GM12878 (cell line): ENCODE data around the gene CYS1. TPM values are rescaled to one million over a fixed set of nuclear protein-coding genes. Genes with fewer than 3 reads are reported as not detected.

Source experiments
- ATAC-seq: fragments of 200-7000 bp; cut with Tn5 transposase; 3 replicates; pipeline ENCODE4 v1.9.1; 2020; ENCODE audit warnings: mild to moderate bottlenecking, moderate library complexity
- BruUV-seq: library from RNA; stranded (reverse); fragments of 400-500 nt; replicated peaks from 2 replicates; lab custom pipeline; 2021; lab: Mats Ljungman, UMichigan
- CTCF ChIA-PET: fragments of 300-600 bp; sonication (Branson Sonifier 250); formaldehyde crosslinking; extraction: SDS; loops from one replicate; lab custom pipeline; 2021; ENCODE audit warnings: inconsistent platforms; lab: Yijun Ruan, JAX
- POLR2A ChIA-PET: fragments of 350-600 bp; formaldehyde crosslinking; extraction: SDS; loops from one replicate; lab custom pipeline; 2021; ENCODE audit warnings: inconsistent platforms; lab: Charles Lee
- RAD21 ChIA-PET: fragments of 300-600 bp; sonication (Branson Sonifier 250); formaldehyde crosslinking; loops from one replicate; lab custom pipeline; 2023; ENCODE audit warnings: antibody characterized with exemption; ENCODE audit not compliant: unreplicated experiment; lab: Charles Lee
- SMC1A ChIA-PET: fragments of 300-600 bp; sonication (Branson Sonifier 250); formaldehyde crosslinking; loops from one replicate; lab custom pipeline; 2023; ENCODE audit not compliant: unreplicated experiment, uncharacterized antibody; lab: Charles Lee
- DNase-seq: peaks from one replicate; pipeline ENCODE4 v3.0.0-alpha.2; 2011; ENCODE audit warnings: low read depth, low spot score
- FAIRE-seq: peaks from 3 replicates; lab custom pipeline; 2011; peaks lifted over from hg19 to GRCh38; lab: Jason Lieb, UNC
- H2AFZ ChIP-seq: 2 replicates; pipeline ENCODE4 v1.6.0; 2011; ENCODE audit warnings: low read depth, low read length, control low read depth; ENCODE audit not compliant: control insufficient read depth
- H3K27ac ChIP-seq: 2 replicates; pipeline ENCODE4 v1.5.1; 2011; ENCODE audit warnings: control low read depth; ENCODE audit not compliant: control insufficient read depth, insufficient read depth
- H3K27me3 ChIP-seq, 2 experiments: replicated peaks in 1 of 2; 2 replicates each; pipeline versions ENCODE4 v1.6.0 to v1.6.1; 2011; ENCODE audit warnings: low read length in 1 of 2; ENCODE audit not compliant: control insufficient read depth in 2 of 2, insufficient read depth in 2 of 2
- H3K36me3 ChIP-seq, 2 experiments: 2 replicates each; pipeline ENCODE4 v1.5.1; 2011; ENCODE audit warnings: low read length in 1 of 2; ENCODE audit not compliant: control insufficient read depth in 2 of 2, insufficient read depth in 2 of 2
- H3K4me1 ChIP-seq: 2 replicates; pipeline ENCODE4 v1.6.1; 2011; ENCODE audit warnings: mild to moderate bottlenecking, low read length, moderate library complexity, mixed read lengths; ENCODE audit not compliant: control insufficient read depth, insufficient read depth
- H3K4me2 ChIP-seq: 2 replicates; pipeline ENCODE4 v1.6.0; 2011; ENCODE audit warnings: control low read depth; ENCODE audit not compliant: control insufficient read depth, insufficient read depth
- H3K4me3 ChIP-seq: fragments of 200-600 bp; sonication (generic); 2 replicates; pipeline ENCODE4 v1.5.1; 2016
- H3K79me2 ChIP-seq: 2 replicates; pipeline ENCODE4 v1.6.0; 2011; ENCODE audit warnings: low read length; ENCODE audit not compliant: control insufficient read depth, insufficient read depth
- H3K9ac ChIP-seq: 2 replicates; pipeline ENCODE4 v1.8.0; 2011; ENCODE audit warnings: low read length, control low read depth, mixed read lengths; ENCODE audit not compliant: control insufficient read depth, insufficient read depth
- H3K9me3 ChIP-seq: replicated peaks from 3 replicates; pipeline ENCODE4 v1.5.1; 2011; ENCODE audit warnings: mild to moderate bottlenecking, low read length; ENCODE audit not compliant: control insufficient read depth, insufficient read depth
- H4K20me1 ChIP-seq: 2 replicates; pipeline ENCODE4 v1.6.0; 2011; ENCODE audit not compliant: control insufficient read depth, insufficient read depth
- ASH2L ChIP-seq: fragments of 300-600, 200-600 bp; sonication (generic); IDR thresholded peaks from 2 replicates; pipeline ENCODE4 v1.6.1; 2017; ENCODE audit warnings: low read depth, mild to moderate bottlenecking, borderline replicate concordance
- CHD1 ChIP-seq: IDR thresholded peaks from 2 replicates; pipeline ENCODE4 v1.6.1; 2012; ENCODE audit warnings: low read depth, low read length, improper control_type of control experiment
- DPF2 ChIP-seq: fragments of 450-650 bp; IDR thresholded peaks from 2 replicates; pipeline ENCODE4 v1.6.1; 2017; ENCODE audit warnings: mild to moderate bottlenecking
- E2F4 ChIP-seq: IDR thresholded peaks from 2 replicates; pipeline ENCODE4 v1.6.1; 2012; ENCODE audit warnings: low read depth, low read length, improper control_type of control experiment
- IRF3 ChIP-seq: fragments of 450-650 bp; IDR thresholded peaks from 2 replicates; pipeline ENCODE4 v1.6.1; 2014; ENCODE audit warnings: mild to moderate bottlenecking
- KDM1A ChIP-seq: fragments of 200-600 bp; sonication (generic); IDR thresholded peaks from 2 replicates; pipeline ENCODE4 v1.6.1; 2016; ENCODE audit warnings: borderline replicate concordance
- NFIC ChIP-seq: IDR thresholded peaks from 2 replicates; pipeline ENCODE4 v1.6.1; 2012; ENCODE audit warnings: low read depth, mild to moderate bottlenecking, inconsistent platforms, low read length, moderate library complexity
- NR2C1 ChIP-seq: fragments of 450-650 bp; IDR thresholded peaks from 2 replicates; pipeline ENCODE4 v1.6.1; 2017; ENCODE audit warnings: antibody characterized with exemption, mild to moderate bottlenecking, moderate library complexity
- NRF1 ChIP-seq: conservative IDR thresholded peaks from 2 replicates; pipeline ENCODE4 v1.6.1; 2011; ENCODE audit warnings: mild to moderate bottlenecking, low read depth, low read length, improper control_type of control experiment
- SMC3 ChIP-seq: IDR thresholded peaks from 2 replicates; pipeline ENCODE4 v1.6.1; 2011; ENCODE audit warnings: low read length, improper control_type of control experiment, borderline replicate concordance
- WGBS: methylation state at CpG from one replicate; pipeline ENCODE4 v1.1.6; 2016; ENCODE audit warnings: low lambda C conversion rate; ENCODE audit not compliant: insufficient replicate concordance, insufficient coverage; ENCODE audit errors: missing lambda C conversion rate; 5-methylcytosine and 5-hydroxymethylcytosine counted together
- in situ Hi-C: fragments of 300-500 bp; cut with MboI; formaldehyde crosslinking; loops from 9 replicates; pipeline ENCODE4 v1.14.3; 2018; ENCODE audit warnings: mixed read lengths
- intact Hi-C: fragments of 100-400 bp; cut with micrococcal nuclease; formaldehyde crosslinking; loops from one replicate; pipeline ENCODE4 v1.14.2; 2022; ENCODE audit not compliant: unreplicated experiment
- polyA plus RNA-seq, 11 experiments: library from polyadenylated mRNA; depleted of rRNA in 4 of 11; unstranded in 6 of 11; stranded (reverse) in 5 of 11; fragments of >200 nt; fragmentation: Nextera tagmentation in 4 of 11; fragmentation: Illumina TruSeq in 1 of 11; extraction: Ambion mirVana in 4 of 11; extraction: Trizol in 1 of 11; gene quantifications; 1 replicate in 1 of 11; 2 replicates in 10 of 11; pipeline versions ENCODE4 v1.2.1 to v1.2.3, GENCODE V29; 2011 to 2016; ENCODE audit warnings: inconsistent platforms in 2 of 11, missing spikeins in 2 of 11, low read depth in 1 of 11
- total RNA-seq, 4 experiments: library from RNA; depleted of rRNA in 3 of 4; stranded (reverse); fragments of >200 nt in 3 of 4; fragmentation: Illumina TruSeq in 1 of 4; extraction: Trizol in 1 of 4; gene quantifications; 2 replicates each; pipeline versions ENCODE4 v1.2.1 to v1.2.3, GENCODE V29; 2013 to 2021
- TF ChIP-seq, protein P1 (sequence below): IDR thresholded peaks from 2 replicates; pipeline ENCODE4 v1.6.1; 2011; ENCODE audit warnings: low read depth, mild to moderate bottlenecking, low read length, moderate library complexity, borderline replicate concordance; ENCODE audit errors: extremely low read depth

Gene CYS1
- total and polyA plus RNA-seq, 10 of the 15 experiments (the other 5 are each of a cell fraction or from before 2014, with no cell fraction given) = 0.35 to 6.4 (median 2.5) TPM

DNA sequence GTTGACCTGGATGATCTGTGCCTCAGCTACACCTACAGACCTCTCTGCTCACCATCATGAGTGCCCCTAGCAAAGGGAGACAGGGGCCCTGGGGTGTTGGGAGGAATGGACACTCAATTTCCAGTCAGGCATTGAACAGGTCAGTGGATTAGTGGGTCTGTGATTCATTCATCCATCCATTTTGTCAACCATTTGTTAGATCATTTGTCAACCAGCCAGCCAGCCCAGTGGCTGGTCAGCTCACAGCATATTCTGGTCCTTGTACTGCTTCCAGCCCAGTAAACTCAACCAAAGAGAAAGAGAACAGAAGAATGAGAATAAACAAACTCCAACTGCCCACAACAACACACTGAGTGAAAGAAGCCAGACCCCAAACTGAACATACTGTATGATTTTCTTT lies 41.5 kb downstream of the CYS1 start (continued):
- TF ChIP-seq, protein P1, sequence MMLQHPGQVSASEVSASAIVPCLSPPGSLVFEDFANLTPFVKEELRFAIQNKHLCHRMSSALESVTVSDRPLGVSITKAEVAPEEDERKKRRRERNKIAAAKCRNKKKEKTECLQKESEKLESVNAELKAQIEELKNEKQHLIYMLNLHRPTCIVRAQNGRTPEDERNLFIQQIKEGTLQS = no peak
- TF ChIP-seq ASH2L = no peak
- no peak for TF ChIP-seq SMC3
- TF ChIP-seq KDM1A = no peak
- TF ChIP-seq NFIC = no peak

GRCh38 chr2:10038123-10038522 lies 42.1 kb downstream of the CYS1 start:
- TF ChIP-seq CHD1 = no peak
- no peak for TF ChIP-seq E2F4
- TF ChIP-seq NR2C1 = no peak
- no peak for TF ChIP-seq IRF3
- no peak for TF ChIP-seq NRF1
- TF ChIP-seq DPF2 = no peak
- TF ChIP-seq, all 136 proteins: peak for 0
- ChIA-PET CTCF (interaction anchor here (0.7 to 6.9 kb wide), 4 partner anchors 9 to 76 kb away, joined by 3 to 45 read pairs (median 4); no protein-coding TSS in a partner anchor), RAD21 (no interaction called here), SMC1A (no interaction called here), POLR2A (no interaction called here)
- ATAC-seq (no peak), DNase-seq (no peak), FAIRE-seq (no peak)
- BruUV-seq = no TSS peak
- intact Hi-C loops (no loop called here), in situ Hi-C loops (no loop called here)
- Histone ChIP-seq H3K27ac (no peak overlapping the region), H3K9me3 (no peaks in the 10 kb centered on the region; the same call in 2 of the 3 replicates), H3K36me3 (no peaks in the 10 kb centered on the region), H2AFZ (no peak overlapping the region), H3K9ac (no peak overlapping the region), H3K4me1 (no peaks in the 10 kb centered on the region), H3K4me2 (no peak overlapping the region), H3K27me3 (peaks cover 0 to 7% of the 10 kb centered on the region in 2 experiments; a peak in 2 of 4 replicates), H3K4me3 (no peak overlapping the region), H3K79me2 (no peaks in the 10 kb centered on the region), H4K20me1 (no peaks in the 10 kb centered on the region)
- WGBS = 26% methylated on average over 10 of the region's 10 CpGs
